ENCODE results near the gene PRRG2.

PRRG2 gene

GRCh38 chr19:49581007-49581508 lies at the start of gene PRRG2:
TSS of gene PRRG2 (plus strand) at chr19:49581316. CDS start at chr19:49583220, 1,904 bp downstream.
- DNase-seq (ENCODE audit: low spot score): no peak

GRCh38 chr19:49533551-49534488 lies 47.3 kb upstream of the PRRG2 start:
- peak; percentile 79 for DNase-seq (ENCODE audit: low spot score)

DNA sequence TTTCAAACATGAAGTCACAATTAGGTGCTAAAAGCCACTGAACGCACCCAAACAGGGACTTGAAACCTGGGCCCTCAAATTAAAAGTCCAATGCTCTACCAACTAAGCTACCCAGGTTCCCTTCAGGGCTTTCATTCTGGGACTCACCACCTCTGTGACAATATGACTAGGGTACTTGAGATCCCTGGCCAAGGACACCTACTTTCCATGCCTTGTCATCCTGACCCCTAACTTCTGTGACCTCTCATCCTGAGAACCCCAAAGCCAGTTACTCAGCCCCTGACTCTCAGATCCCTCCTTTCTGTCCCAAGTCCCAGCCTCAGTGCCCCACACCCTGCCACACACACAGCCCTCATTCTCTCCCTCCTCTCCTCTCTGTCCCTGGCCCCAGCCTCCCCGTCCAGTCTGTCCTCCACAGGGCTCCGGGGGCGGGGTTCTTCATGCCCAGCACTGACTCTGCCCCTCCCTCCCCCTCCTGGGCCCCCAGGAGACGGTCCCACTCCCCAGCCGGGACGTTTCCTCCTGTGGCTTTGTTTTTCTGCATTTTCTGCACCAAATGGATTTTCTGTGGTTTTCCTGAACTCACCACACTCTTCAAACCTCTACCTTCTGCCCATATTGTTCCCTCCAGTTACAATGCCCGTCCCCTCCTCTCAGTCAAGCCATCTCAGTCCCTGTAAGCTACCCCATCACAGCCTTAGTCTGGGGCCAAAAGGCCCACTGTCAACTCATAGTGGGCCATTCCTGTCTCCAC lies 46.3 kb upstream of the PRRG2 start:
- DNase-seq (ENCODE audit: low spot score): no peak

DNA sequence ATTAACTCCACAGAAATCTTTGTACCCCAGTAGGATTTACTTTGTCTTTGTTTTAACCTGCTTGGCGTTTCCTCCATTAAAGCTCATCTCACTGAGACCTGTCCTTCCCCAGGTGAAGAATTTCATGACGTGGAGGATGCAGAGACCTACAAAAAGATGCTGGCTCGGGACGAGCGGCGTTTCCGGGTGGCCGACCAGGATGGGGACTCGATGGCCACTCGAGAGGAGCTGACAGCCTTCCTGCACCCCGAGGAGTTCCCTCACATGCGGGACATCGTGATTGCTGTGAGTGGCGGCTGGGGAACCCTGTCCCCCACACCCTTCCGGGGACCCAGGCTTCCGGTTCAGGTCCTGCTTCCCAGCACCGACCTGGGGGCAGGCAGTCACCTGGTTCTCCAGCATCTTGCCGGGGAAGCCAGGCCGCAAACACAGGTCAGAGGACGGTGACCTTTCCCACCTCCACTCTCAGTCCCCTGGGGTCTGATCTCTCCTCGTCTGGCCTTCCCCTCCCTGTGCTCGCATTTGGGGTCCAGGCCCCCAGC lies 44.1 kb upstream of the PRRG2 start:
- no peak for DNase-seq (ENCODE audit: low spot score)

GRCh38 chr19:49538643-49539042 lies 42.5 kb upstream of the PRRG2 start:
- DNase-seq (ENCODE audit: low spot score): no peak

DNA sequence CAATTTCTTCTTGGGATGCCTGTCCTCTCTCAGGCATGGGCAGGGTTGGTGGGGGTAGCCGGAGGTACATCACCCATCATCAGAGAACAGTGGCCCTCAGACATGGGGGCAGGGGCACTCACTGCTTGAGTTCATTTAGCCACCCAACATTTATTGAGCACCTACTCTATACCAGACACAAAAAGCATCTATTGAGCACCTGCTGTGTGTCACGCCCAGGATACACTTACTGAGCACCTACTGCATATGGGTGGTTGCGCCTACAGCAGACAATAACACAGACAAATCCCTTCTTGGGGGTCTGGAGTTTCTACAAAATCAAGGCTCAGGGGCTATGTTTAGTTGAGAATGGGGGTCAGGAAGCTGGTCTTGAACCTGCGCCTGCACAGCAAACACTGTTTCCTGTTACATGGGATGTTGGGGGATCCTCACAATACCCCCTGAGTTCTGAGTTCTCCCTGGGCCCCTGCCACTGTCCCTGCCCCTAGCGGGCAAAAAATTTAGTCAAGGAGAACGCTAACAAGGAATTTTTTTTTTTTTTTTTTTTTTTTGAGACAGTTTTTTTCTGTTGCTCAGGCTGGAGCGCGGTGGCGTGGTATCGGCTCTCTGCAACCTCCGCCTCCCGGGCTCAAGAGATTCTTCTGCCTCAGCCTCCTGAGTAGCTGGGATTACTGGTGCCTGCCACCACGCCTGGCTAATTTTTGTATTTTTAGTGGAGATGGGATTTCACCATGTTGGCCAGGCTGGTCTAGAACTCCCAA lies 41.7 kb upstream of the PRRG2 start:
- no peak for DNase-seq (ENCODE audit: low spot score)

DNA sequence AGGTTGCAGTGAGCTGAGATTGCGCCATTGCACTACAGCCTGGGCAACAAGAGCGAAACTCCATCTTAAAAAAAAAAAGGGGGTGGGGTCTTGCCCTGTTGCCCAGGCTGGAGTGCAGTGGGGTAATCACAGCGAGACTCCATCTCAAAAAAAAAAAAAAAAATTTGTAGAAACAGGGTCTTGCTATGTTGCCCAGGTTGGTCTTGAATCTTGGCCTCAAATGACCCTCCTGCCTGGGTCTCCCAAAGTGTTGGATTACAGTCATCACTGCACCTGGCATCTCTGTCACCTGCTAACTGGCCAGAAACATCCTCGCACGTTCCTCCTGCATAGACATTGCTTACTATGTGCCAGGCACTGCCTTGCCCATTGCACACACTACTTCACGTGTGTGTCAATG lies 39.2 kb upstream of the PRRG2 start:
- DNase-seq (ENCODE audit: low spot score): no peak

- DNase-seq (ENCODE audit: low spot score): no peak
Observed at GRCh38 chr19:49542446-49542845, 38.7 kb upstream of the PRRG2 start.

GRCh38 chr19:49543032-49543431 lies 38.1 kb upstream of the PRRG2 start:
- DNase-seq (ENCODE audit: low spot score): no peak

GRCh38 chr19:49544154-49544553 lies 37.0 kb upstream of the PRRG2 start:
- DNase-seq (ENCODE audit: low spot score): no peak

- peak; percentile 88 for DNase-seq (ENCODE audit: low spot score)
Observed at GRCh38 chr19:49546825-49547565, 34.1 kb upstream of the PRRG2 start.

- DNase-seq (ENCODE audit: low spot score): no peak
Observed at GRCh38 chr19:49549045-49549444, 32.1 kb upstream of the PRRG2 start.

- no peak for DNase-seq (ENCODE audit: low spot score)
Observed at GRCh38 chr19:49551531-49551930, 29.6 kb upstream of the PRRG2 start.

DNA sequence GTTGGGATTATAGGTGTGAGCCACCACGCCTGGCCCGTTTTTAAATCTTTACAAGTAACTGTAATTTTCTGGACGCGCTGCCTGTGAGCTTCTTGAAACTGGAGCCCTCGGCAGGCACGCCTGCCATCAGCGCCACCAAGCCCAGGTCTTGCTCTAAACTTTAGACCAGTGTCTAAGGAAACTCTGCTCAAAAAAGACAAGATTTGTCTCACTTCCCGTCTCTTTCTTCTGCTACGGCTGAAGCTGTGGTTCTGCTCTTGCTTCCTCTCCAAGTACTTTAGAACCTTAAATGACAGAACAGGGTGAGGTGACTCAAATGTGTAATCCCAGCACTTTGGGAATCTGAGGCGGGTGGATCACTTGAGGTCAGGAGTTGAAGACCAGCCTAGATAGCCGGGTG lies 28.4 kb upstream of the PRRG2 start:
- DNase-seq (ENCODE audit: low spot score): no peak

DNA sequence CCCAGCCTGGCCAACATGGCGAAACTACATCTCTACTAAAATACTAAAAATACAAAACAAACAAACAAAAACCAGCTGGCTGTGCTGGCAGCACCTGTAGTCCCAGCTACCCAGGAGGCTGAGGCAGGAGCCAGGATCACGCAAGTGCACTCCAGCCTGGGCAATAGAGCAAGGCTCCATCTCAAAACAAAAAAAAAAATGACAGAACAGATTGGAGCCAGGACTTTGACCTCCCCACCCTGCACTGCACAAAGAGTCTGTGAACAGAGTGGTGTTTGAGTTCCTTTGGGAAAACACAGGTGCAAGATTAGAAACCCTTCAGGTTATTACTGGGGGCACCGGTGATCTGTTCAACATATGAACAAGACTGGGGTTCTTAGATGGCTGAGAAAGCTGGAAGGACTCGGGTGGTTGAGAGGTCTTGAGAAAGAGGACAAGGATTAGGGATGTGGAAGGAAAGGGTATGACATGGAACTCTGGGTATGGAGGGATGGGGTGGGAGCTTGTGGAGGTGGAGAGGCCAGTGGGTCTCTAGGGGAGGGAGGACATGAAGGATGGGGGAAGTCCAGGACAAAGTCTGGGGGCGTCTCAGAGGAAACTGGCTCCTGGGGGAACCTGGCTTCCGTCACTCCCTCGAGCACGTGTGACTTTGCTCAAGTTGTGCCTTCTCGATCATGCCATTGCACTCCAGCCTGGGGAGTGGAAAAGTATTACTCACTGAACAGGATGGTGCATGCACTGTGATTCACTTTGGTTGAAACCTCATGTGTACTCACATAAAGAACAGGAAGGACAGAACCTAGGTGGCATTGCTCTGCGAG lies 27.5 kb upstream of the PRRG2 start:
- peak; percentile 63 for DNase-seq (ENCODE audit: low spot score)

DNA sequence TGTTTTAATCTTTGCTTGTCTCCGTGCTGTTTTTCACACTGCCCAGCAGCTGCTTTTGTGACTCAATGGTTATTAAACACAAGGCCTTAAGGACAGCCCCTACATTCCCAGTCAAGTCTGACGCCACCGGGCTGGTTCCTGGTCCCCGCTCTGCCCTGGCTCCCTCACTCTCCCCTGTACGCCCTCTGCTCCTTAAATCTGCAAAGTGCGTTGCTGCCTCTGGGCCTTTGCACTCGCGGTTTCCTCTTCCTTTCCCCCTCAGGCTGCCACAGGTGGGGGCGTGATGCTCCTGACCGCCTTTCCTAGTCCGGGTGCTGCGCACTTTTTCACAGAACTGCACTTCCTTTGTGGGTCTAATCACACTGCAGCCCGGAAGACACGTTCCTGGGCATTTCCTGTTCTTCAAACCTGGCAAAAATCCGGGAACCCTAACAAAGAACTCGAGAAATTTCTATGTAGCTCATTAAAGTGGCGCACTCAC lies 26.4 kb upstream of the PRRG2 start:
- DNase-seq (ENCODE audit: low spot score): no peak

DNA sequence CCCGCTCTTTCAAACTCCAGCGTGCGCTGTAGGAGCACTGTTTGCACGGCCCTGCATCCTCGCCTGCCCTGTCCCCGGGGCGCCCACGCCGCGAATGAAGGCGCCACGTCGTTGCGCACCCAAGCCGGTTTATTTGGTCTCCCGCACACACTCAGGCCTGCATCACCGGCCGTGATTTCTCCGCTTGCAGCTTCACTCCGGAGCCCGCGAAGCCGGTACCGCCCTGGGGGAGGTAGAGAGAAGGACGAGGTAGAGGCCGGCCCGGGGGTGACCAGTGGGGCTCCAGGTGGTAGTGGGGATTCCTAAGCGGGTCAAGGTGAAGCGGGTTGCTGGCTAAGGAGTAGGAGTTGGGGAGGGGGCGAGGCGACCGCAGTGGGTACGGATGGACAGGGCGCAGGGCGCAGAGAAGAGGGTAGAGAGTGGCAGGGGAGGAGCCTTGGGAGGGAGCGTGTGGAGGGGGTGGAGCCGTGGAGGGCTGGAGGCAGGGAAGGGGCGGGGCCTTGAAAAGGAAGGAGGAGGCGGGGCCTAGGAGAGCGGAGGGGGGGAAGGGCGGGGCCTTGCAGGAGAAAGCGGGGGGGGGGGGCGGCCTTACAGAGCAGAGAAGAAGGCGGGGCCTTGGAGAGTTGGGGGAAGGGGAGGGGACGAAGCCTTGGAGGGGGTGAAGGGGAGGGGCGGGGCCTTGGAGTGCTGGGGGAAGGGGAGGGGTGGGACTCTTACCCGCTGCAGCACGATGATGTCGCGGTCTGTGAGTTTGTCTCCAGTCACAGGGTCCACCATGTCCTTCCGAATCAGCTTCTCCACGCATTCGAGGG lies 25.3 kb upstream of the PRRG2 start:
- DNase-seq (ENCODE audit: low spot score): peak; percentile 85

GRCh38 chr19:49556412-49557398 lies 24.4 kb upstream of the PRRG2 start:
- DNase-seq (ENCODE audit: low spot score): no peak
